Lower lobe of right lung (tissue), 2 donors: ENCODE measurements around the gene OR6C1. TPM values are rescaled to one million over a fixed set of nuclear protein-coding genes. Genes with fewer than 3 reads are reported as not detected.
"Not testable (repeated sequence)": the region's sequence is repeated elsewhere in the genome, so short reads cannot be mapped to it uniquely, and the experiment has no call there.

Experiments used
- ATAC-seq, 2 donors: fragments of 200-7000 bp; cut with Tn5 transposase; one replicate each; pipeline ENCODE4 v1.9.1; 2020 to 2022; ENCODE audit warnings: mild to moderate bottlenecking in 2 of 2, moderate library complexity in 2 of 2
- DNase-seq: peaks from one replicate; pipeline ENCODE4 v3.0.0-alpha.2; 2020
- H3K27ac ChIP-seq: fragments of 200-600 bp; one replicate; pipeline ENCODE4 v1.8.0; 2022
- H3K27me3 ChIP-seq: fragments of 200-600 bp; one replicate; pipeline ENCODE4 v1.8.0; 2022; ENCODE audit warnings: low read depth
- H3K36me3 ChIP-seq: fragments of 200-600 bp; one replicate; pipeline ENCODE4 v1.8.0; 2022; ENCODE audit warnings: mild to moderate bottlenecking
- H3K4me1 ChIP-seq: fragments of 200-600 bp; one replicate; pipeline ENCODE4 v1.8.0; 2022
- H3K4me3 ChIP-seq: fragments of 200-600 bp; one replicate; pipeline ENCODE4 v1.8.0; 2022; ENCODE audit warnings: mild to moderate bottlenecking
- H3K9me3 ChIP-seq: fragments of 200-600 bp; one replicate; pipeline ENCODE4 v1.8.0; 2022
- CTCF ChIP-seq: fragments of 200-600 bp; IDR thresholded peaks from one replicate; pipeline ENCODE4 v1.8.0; 2022; ENCODE audit warnings: antibody characterized with exemption, mild to moderate bottlenecking
- intact Hi-C: fragments of 100-400 bp; cut with DNase I; formaldehyde crosslinking; loops from one replicate; pipeline ENCODE4 v1.11.0; 2022
- total RNA-seq: library from RNA; stranded (reverse); fragmentation: NEBNext Ultra II Directional; extraction: Animal tissue kit (Norgen Biotek cat#: 25700); gene quantifications from one replicate; pipeline ENCODE4 v1.2.1, GENCODE V29; 2021
- donor health status: DM: no; HTN: yes; CAD: no; lungs with severe emphysema.

The OR6C1 gene
- total RNA-seq, 1 donor from 2014 or later, result not detected

- DNase-seq, result no peak
- no peaks in the 10 kb centered on the region for H3K27me3 ChIP-seq
- ATAC-seq, result no peak
- H3K27ac ChIP-seq, result no peak within 1 kb of the TSS
- H3K4me1 ChIP-seq, result no peaks in the 10 kb centered on the region
- no peak for TF ChIP-seq CTCF
- H3K36me3 ChIP-seq, result no peaks in the 10 kb centered on the region
- H3K4me3 ChIP-seq, result no peak within 1 kb of the TSS
- intact Hi-C loops, result no loop called here
- no peaks in the 10 kb centered on the region for H3K9me3 ChIP-seq
These were observed 16.3 kb downstream of the OR6C1 start, which contains the start of gene OR6C3 for GRCh38 chr12:55330446-55330845. TSS of gene OR6C3 (plus strand) at chr12:55330746. CDS start at chr12:55331701, 955 bp downstream.

- Histone ChIP-seq H3K27me3 (no peaks in the 10 kb centered on the region), H3K4me1 (no peaks in the 10 kb centered on the region), H3K4me3 (no peak overlapping the region), H3K27ac (no peak overlapping the region), H3K9me3 (no peaks in the 10 kb centered on the region), H3K36me3 (no peaks in the 10 kb centered on the region)
- intact Hi-C loops, result no loop called here
- ATAC-seq, result no peak
- TF ChIP-seq CTCF, result no peak
- no peak for DNase-seq
These were observed 21.9 kb downstream of the OR6C1 start for GRCh38 chr12:55336002-55336401.

GRCh38 chr12:55355338-55355737 lies 41.2 kb downstream of the OR6C1 start:
- intact Hi-C loops, H3K36me3 ChIP-seq, ATAC-seq, H3K27ac ChIP-seq, H3K27me3 ChIP-seq, H3K9me3 ChIP-seq, DNase-seq, H3K4me3 ChIP-seq, H3K4me1 ChIP-seq: not testable (repeated sequence)

GRCh38 chr12:55362675-55363074 lies 48.5 kb downstream of the OR6C1 start, which contains the start of gene OR6C75:
TSS of gene OR6C75 (plus strand) at chr12:55362975. CDS start at chr12:55365111, 2,136 bp downstream.
- H3K27me3 ChIP-seq, result no peaks in the 10 kb centered on the region
- DNase-seq, result no peak
- H3K36me3 ChIP-seq, result no peaks in the 10 kb centered on the region
- H3K4me3 ChIP-seq, result no peak within 1 kb of the TSS
- ATAC-seq, result no peak
- H3K4me1 ChIP-seq, result no peaks in the 10 kb centered on the region
- no peaks in the 10 kb centered on the region for H3K9me3 ChIP-seq
- intact Hi-C loops, result no loop called here
- no peak within 1 kb of the TSS for H3K27ac ChIP-seq
- TF ChIP-seq CTCF, result no peak

- H3K27me3 ChIP-seq, result no peaks in the 10 kb centered on the region
- no peak overlapping the region for H3K27ac ChIP-seq
- intact Hi-C loops, result no loop called here
- H3K4me3 ChIP-seq, result no peak overlapping the region
- no peak for ATAC-seq
- no peak for TF ChIP-seq CTCF
- no peaks in the 10 kb centered on the region for H3K36me3 ChIP-seq
- no peaks in the 10 kb centered on the region for H3K4me1 ChIP-seq
- DNase-seq, result no peak
- no peaks in the 10 kb centered on the region for H3K9me3 ChIP-seq
These were observed 50.9 kb downstream of the OR6C1 start for GRCh38 chr12:55365086-55365485.

Other genes with a start within 250 kb of the OR6C1 start
- not detected for gene OR9K2, start 187.9 kb upstream of the OR6C1 start, total RNA-seq
- not detected for gene OR10A7, start 93.3 kb upstream of the OR6C1 start, total RNA-seq
- gene OR6C74, start 69.7 kb upstream of the OR6C1 start, total RNA-seq, result not detected
- gene OR6C6, start 17.8 kb upstream of the OR6C1 start, total RNA-seq, result not detected
- gene OR6C3, start 16.4 kb downstream of the OR6C1 start, total RNA-seq, result not detected
- not detected for gene OR6C75, start 48.6 kb downstream of the OR6C1 start, total RNA-seq
- gene OR6C65, start 86.2 kb downstream of the OR6C1 start, total RNA-seq, result not detected
- gene OR6C76, start 111.9 kb downstream of the OR6C1 start, total RNA-seq, result not detected
- gene OR6C2, start 129.7 kb downstream of the OR6C1 start, total RNA-seq, result not detected
- gene OR6C70, start 155.8 kb downstream of the OR6C1 start, total RNA-seq, result not detected
- not detected for gene OR6C68, start 178.0 kb downstream of the OR6C1 start, total RNA-seq
- not detected for gene OR6C4, start 235.3 kb downstream of the OR6C1 start, total RNA-seq